AG04449 (cell line): Measurements from ENCODE around the gene MBTPS1.

ENCODE experiments used
- CTCF ChIA-PET: fragments of 350-600 bp; formaldehyde crosslinking; extraction: SDS; loops from one replicate; lab custom pipeline; 2021; ENCODE audit warnings: antibody characterized with exemption; lab: Yijun Ruan, JAX
- POLR2A ChIA-PET: fragments of 400-600, 350-600 bp; formaldehyde crosslinking; extraction: SDS; loops from one replicate; lab custom pipeline; 2020; ENCODE audit warnings: antibody characterized with exemption, inconsistent platforms; lab: Yijun Ruan, JAX
- DNase-seq: peaks from one replicate; pipeline ENCODE4 v3.0.0-alpha.2; 2010; ENCODE audit warnings: low read depth, low spot score
- H3K4me3 ChIP-seq: 2 replicates; pipeline ENCODE4 v1.5.1; 2011; ENCODE audit warnings: low read depth, mild to moderate bottlenecking, control low read depth, low read length
- CTCF ChIP-seq: IDR thresholded peaks from one replicate; pipeline ENCODE4 v1.5.1; 2011; ENCODE audit warnings: mild to moderate bottlenecking, moderate library complexity, low read length, control low read depth, inconsistent platforms; ENCODE audit not compliant: insufficient read depth; ENCODE audit errors: missing control alignments

Gene MBTPS1

GRCh38 chr16:84014570-84015327, 102.0 kb downstream of the MBTPS1 start:
- no peak overlapping the region for H3K4me3 ChIP-seq
- no peak for DNase-seq
- ChIA-PET POLR2A (no interaction called here), CTCF (interaction anchor here (1.0 to 2.2 kb wide), 4 partner anchors 9 to 51 kb away, joined by 3 to 10 read pairs (median 5); no protein-coding TSS in a partner anchor)
- TF ChIP-seq CTCF, result no peak

GRCh38 chr16:84013787-84014569, 102.8 kb downstream of the MBTPS1 start:
- H3K4me3 ChIP-seq, result no peak overlapping the region
- no peak for TF ChIP-seq CTCF
- no peak for DNase-seq
- POLR2A ChIA-PET, result no interaction called here
- CTCF ChIA-PET, result interaction anchor here (1.0 to 2.2 kb wide), 4 partner anchors 8 to 52 kb away, joined by 3 to 10 read pairs (median 5); no protein-coding TSS in a partner anchor

GRCh38 chr16:84009282-84009681, 107.5 kb downstream of the MBTPS1 start:
- H3K4me3 ChIP-seq, result no peak overlapping the region
- TF ChIP-seq CTCF, result no peak
- ChIA-PET POLR2A (no interaction called here), CTCF (interaction anchor here (1.1 kb wide), 1 partner anchor 10 kb away, joined by 3 read pairs; no protein-coding TSS in a partner anchor)
- no peak for DNase-seq

GRCh38 chr16:84007965-84008364, 108.8 kb downstream of the MBTPS1 start:
- ChIA-PET POLR2A (no interaction called here), CTCF (no interaction called here)
- no peak for DNase-seq
- no peak for TF ChIP-seq CTCF
- no peak overlapping the region for H3K4me3 ChIP-seq

- no peak for DNase-seq
- no peak overlapping the region for H3K4me3 ChIP-seq
- POLR2A ChIA-PET, result no interaction called here
- CTCF ChIA-PET, result no interaction called here
- TF ChIP-seq CTCF, result no peak
Measured at GRCh38 chr16:84007520-84007919, 109.2 kb downstream of the MBTPS1 start.

- TF ChIP-seq CTCF, result no peak
- no peak for DNase-seq
- ChIA-PET CTCF (interaction anchor here (1.1 to 1.5 kb wide), 3 partner anchors 9 to 61 kb away, joined by 3 to 6 read pairs (median 3); no protein-coding TSS in a partner anchor), POLR2A (no interaction called here)
- H3K4me3 ChIP-seq, result no peak overlapping the region
Measured at GRCh38 chr16:84005391-84005790, 111.4 kb downstream of the MBTPS1 start.
